Activated B cell treated with CpG ODN at 0.5 μM for 24 hours (primary cell): ENCODE results near the gene CMTM3. TPM values are rescaled to one million over a fixed set of nuclear protein-coding genes. Genes with fewer than 3 reads are reported as not detected.
"Not testable (repeated sequence)": the region's sequence is repeated elsewhere in the genome, so short reads cannot be mapped to it uniquely, and the experiment has no call there.

Experiments used
- ATAC-seq: fragments of 200-7000 bp; cut with Tn5 transposase; one replicate; pipeline ENCODE4 v1.10.0; 2021; ENCODE audit warnings: low read depth, mild to moderate bottlenecking, moderate library complexity
- CTCF ChIA-PET: fragments of 350-600 bp; sonication (Branson Sonifier 250); formaldehyde crosslinking; loops from one replicate; lab custom pipeline; 2021; ENCODE audit warnings: antibody characterized with exemption; lab: Charles Lee
- POLR2A ChIA-PET: fragments of 350-600 bp; sonication (Branson Sonifier 250); formaldehyde crosslinking; loops from one replicate; lab custom pipeline; 2021; ENCODE audit warnings: antibody characterized with exemption; lab: Charles Lee
- DNase-seq: peaks from one replicate; pipeline ENCODE4 v3.0.0; 2022
- H3K27ac Mint-ChIP-seq: one replicate; pipeline ENCODE4 v1.8.0; 2020; ENCODE audit warnings: mixed read lengths
- H3K27me3 Mint-ChIP-seq: one replicate; pipeline ENCODE4 v1.8.0; 2021; ENCODE audit warnings: mixed read lengths
- H3K36me3 Mint-ChIP-seq: one replicate; pipeline ENCODE4 v1.8.0; 2021; ENCODE audit warnings: low read depth, mixed read lengths
- H3K4me1 Mint-ChIP-seq: one replicate; pipeline ENCODE4 v1.8.0; 2021; ENCODE audit warnings: mixed read lengths
- H3K4me3 Mint-ChIP-seq: one replicate; pipeline ENCODE4 v1.8.0; 2020; ENCODE audit warnings: mild to moderate bottlenecking, mixed read lengths
- H3K9me3 Mint-ChIP-seq: one replicate; pipeline ENCODE4 v1.8.0; 2020; ENCODE audit warnings: mixed read lengths
- CTCF ChIP-seq: fragments of 200-600 bp; IDR thresholded peaks from one replicate; pipeline ENCODE4 v1.8.0; 2022; ENCODE audit warnings: antibody characterized with exemption, mild to moderate bottlenecking
- intact Hi-C: fragments of 100-400 bp; cut with micrococcal nuclease; formaldehyde crosslinking; loops from one replicate; pipeline ENCODE4 v1.15.1; 2024
- total RNA-seq: library from RNA; stranded (reverse); gene quantifications from 2 replicates; pipeline ENCODE4 v1.2.3, GENCODE V29; 2022

CMTM3 gene
- total RNA-seq, 1 donor from 2014 or later: 4.4 TPM

GRCh38 chr16:66619534-66620428 is 15.3 kb downstream of the CMTM3 start:
- no peaks in the 10 kb centered on the region for H3K36me3 Mint-ChIP-seq
- CTCF ChIA-PET: no interaction called here
- ATAC-seq (no peak), DNase-seq (no peak)
- H3K27me3 Mint-ChIP-seq: peaks cover 30% of the 10 kb centered on the region
- no peak for TF ChIP-seq CTCF
- no peaks in the 10 kb centered on the region for H3K4me1 Mint-ChIP-seq
- H3K9me3 Mint-ChIP-seq: no peaks in the 10 kb centered on the region
- intact Hi-C loops: no loop called here
- H3K27ac Mint-ChIP-seq: no peak overlapping the region
- H3K4me3 Mint-ChIP-seq: no peak overlapping the region
- POLR2A ChIA-PET: no interaction called here

GRCh38 chr16:66620429-66620795 is 15.9 kb downstream of the CMTM3 start:
- Mint-ChIP-seq H3K4me3 (no peak overlapping the region), H3K36me3 (no peaks in the 10 kb centered on the region), H3K27ac (no peak overlapping the region), H3K9me3 (no peaks in the 10 kb centered on the region), H3K27me3 (peaks cover 30% of the 10 kb centered on the region), H3K4me1 (no peaks in the 10 kb centered on the region)
- DNase-seq (no peak), ATAC-seq (no peak)
- no peak for TF ChIP-seq CTCF
- ChIA-PET POLR2A (no interaction called here), CTCF (no interaction called here)
- intact Hi-C loops: no loop called here

GRCh38 chr16:66621973-66622372 is 17.5 kb downstream of the CMTM3 start:
- CTCF ChIA-PET: no interaction called here
- DNase-seq (no peak), ATAC-seq (no peak)
- no peak for TF ChIP-seq CTCF
- H3K9me3 Mint-ChIP-seq: no peaks in the 10 kb centered on the region
- intact Hi-C loops: no loop called here
- no peak overlapping the region for H3K4me3 Mint-ChIP-seq
- POLR2A ChIA-PET: no interaction called here
- H3K4me1 Mint-ChIP-seq: no peaks in the 10 kb centered on the region
- peaks cover 32% of the 10 kb centered on the region for H3K27me3 Mint-ChIP-seq
- no peak overlapping the region for H3K27ac Mint-ChIP-seq
- H3K36me3 Mint-ChIP-seq: no peaks in the 10 kb centered on the region

- no peak overlapping the region for H3K27ac Mint-ChIP-seq
- TF ChIP-seq CTCF: no peak
Observed at GRCh38 chr16:66622863-66623262, 18.4 kb downstream of the CMTM3 start.

GRCh38 chr16:66623755-66624154 is 19.3 kb downstream of the CMTM3 start:
- intact Hi-C loops: no loop called here
- Mint-ChIP-seq H3K27ac (no peak overlapping the region), H3K36me3 (no peaks in the 10 kb centered on the region), H3K4me3 (no peak overlapping the region), H3K27me3 (peaks cover 29% of the 10 kb centered on the region), H3K4me1 (no peaks in the 10 kb centered on the region), H3K9me3 (no peaks in the 10 kb centered on the region)
- DNase-seq (no peak), ATAC-seq (no peak)
- ChIA-PET POLR2A (no interaction called here), CTCF (no interaction called here)
- TF ChIP-seq CTCF: no peak

More at GRCh38 chr16:66622863-66623262, 18.4 kb downstream of the CMTM3 start:
- Mint-ChIP-seq H3K36me3 (no peaks in the 10 kb centered on the region), H3K9me3 (no peaks in the 10 kb centered on the region), H3K4me1 (no peaks in the 10 kb centered on the region), H3K27me3 (peaks cover 29% of the 10 kb centered on the region), H3K4me3 (no peak overlapping the region)
- ChIA-PET CTCF (no interaction called here), POLR2A (no interaction called here)
- DNase-seq (no peak), ATAC-seq (no peak)
- intact Hi-C loops: no loop called here

GRCh38 chr16:66627611-66628378 is 23.3 kb downstream of the CMTM3 start:
- DNase-seq, H3K4me3 Mint-ChIP-seq, CTCF ChIA-PET, H3K36me3 Mint-ChIP-seq, ATAC-seq, H3K27ac Mint-ChIP-seq, POLR2A ChIA-PET, H3K9me3 Mint-ChIP-seq, H3K4me1 Mint-ChIP-seq, intact Hi-C loops: not testable (repeated sequence)
- peaks cover 11% of the 10 kb centered on the region for H3K27me3 Mint-ChIP-seq
